Ishikawa (cell line): ENCODE results near the gene OR52K1.

Experiments
- CEBPB ChIP-seq: IDR thresholded peaks from 2 replicates; pipeline ENCODE4 v1.6.1; 2012
- CREB1 ChIP-seq: IDR thresholded peaks from 2 replicates; pipeline ENCODE4 v1.6.1; 2012; ENCODE audit warnings: low read depth
- EGR1 ChIP-seq: IDR thresholded peaks from 2 replicates; pipeline ENCODE4 v1.6.1; 2012
- EP300 ChIP-seq: IDR thresholded peaks from 2 replicates; pipeline ENCODE4 v1.6.1; 2012; ENCODE audit warnings: borderline replicate concordance
- MAX ChIP-seq: IDR thresholded peaks from 2 replicates; pipeline ENCODE4 v1.6.1; 2012
- NFIC ChIP-seq: IDR thresholded peaks from 2 replicates; pipeline ENCODE4 v1.6.1; 2012
- RAD21 ChIP-seq: IDR thresholded peaks from 2 replicates; pipeline ENCODE4 v1.6.1; 2012; ENCODE audit warnings: low read depth
- TAF1 ChIP-seq: IDR thresholded peaks from 2 replicates; pipeline ENCODE4 v1.6.1; 2012; ENCODE audit warnings: low read depth, mild to moderate bottlenecking
- TEAD4 ChIP-seq: IDR thresholded peaks from 2 replicates; pipeline ENCODE4 v1.6.1; 2012
- ZBTB7A ChIP-seq: IDR thresholded peaks from 2 replicates; pipeline ENCODE4 v1.6.1; 2012; ENCODE audit warnings: low read depth

GRCh38 chr11:4491878-4492606 is 9.6 kb downstream of the OR52K1 start:
- TF ChIP-seq NFIC (no peak), MAX (no peak), ZBTB7A (no peak), RAD21 (no peak), EP300 (no peak), EGR1 (no peak), TEAD4 (no peak), CEBPB (no peak), TAF1 (no peak), CREB1 (no peak)
